Erythroblast (primary cell): ENCODE data around the gene PBXIP1.
A peak's percentile ranks its signal among the peaks of the same experiment; 100 is the strongest.

Experiments used
- GATA1 ChIP-seq: IDR thresholded peaks from 2 replicates; pipeline ENCODE4 v1.6.1; 2011; ENCODE audit warnings: low read depth, mild to moderate bottlenecking, control low read depth, low read length, moderate library complexity
- POLR2A ChIP-seq: IDR thresholded peaks from 2 replicates; pipeline ENCODE4 v1.6.1; 2011; ENCODE audit warnings: mild to moderate bottlenecking, low read length

GRCh38 chr1:155002464-155003226 lies 46.7 kb upstream of the PBXIP1 start, which contains the start of gene ZBTB7B:
- TF ChIP-seq POLR2A (peak; percentile 37), GATA1 (no peak)
